Gastrocnemius medialis (tissue), 4 donors: ENCODE measurements around the gene FBRSL1. TPM values are rescaled to one million over a fixed set of nuclear protein-coding genes. Genes with fewer than 3 reads are reported as not detected.

Source experiments
- ATAC-seq, 2 donors: fragments of 150-250 bp; one replicate each; pipeline ENCODE4 v1.9.1; 2016
- DNase-seq, 2 donors: peaks; one replicate each; pipeline ENCODE4 v3.0.0-alpha.2; 2019
- H3K27ac ChIP-seq, 4 donors: fragments of 200-600 bp; sonication (generic); 1 replicate in 1 of 4; 2 replicates in 3 of 4; pipeline ENCODE4 v1.5.1; 2016 to 2018; ENCODE audit warnings: mild to moderate bottlenecking in 2 of 4, moderate library complexity in 1 of 4
- H3K27me3 ChIP-seq, 3 donors: fragments of 200-600 bp; sonication (generic) in 2 of 3; 1 replicate in 1 of 3; 2 replicates in 2 of 3; pipeline versions ENCODE4 v1.5.1 to v1.6.0; 2016 to 2019; ENCODE audit warnings: mild to moderate bottlenecking in 1 of 3, moderate library complexity in 1 of 3
- H3K36me3 ChIP-seq, 2 donors: fragments of 200-600 bp; sonication (generic) in 1 of 2; one replicate each; pipeline ENCODE4 v1.5.1; 2017 to 2018
- H3K4me1 ChIP-seq, 2 donors: fragments of 200-600 bp; sonication (generic) in 1 of 2; one replicate each; pipeline ENCODE4 v1.5.1; 2016 to 2017; ENCODE audit warnings: mild to moderate bottlenecking in 2 of 2
- H3K4me3 ChIP-seq, 4 donors: fragments of 200-600 bp; sonication (generic) in 3 of 4; 1 replicate in 1 of 4; 2 replicates in 3 of 4; pipeline ENCODE4 v1.5.1; 2016 to 2019; ENCODE audit warnings: mild to moderate bottlenecking in 2 of 4
- H3K9me3 ChIP-seq, 3 donors: fragments of 200-600 bp; sonication (generic) in 2 of 3; 1 replicate in 1 of 3; 2 replicates in 2 of 3; pipeline ENCODE4 v1.5.1; 2016 to 2019
- CTCF ChIP-seq, 5 experiments: fragments of 450-650 bp in 3 of 5; fragments of 200-600 bp in 2 of 5; sonication (generic) in 2 of 5; IDR thresholded peaks in 4 of 5; conservative IDR thresholded peaks in 1 of 5; 1 replicate in 4 of 5; 2 replicates in 1 of 5; pipeline ENCODE4 v1.5.1; 2016 to 2019; ENCODE audit warnings: antibody characterized with exemption in 5 of 5, mild to moderate bottlenecking in 3 of 5, moderate library complexity in 3 of 5
- POLR2A ChIP-seq, 2 donors: fragments of 450-650 bp; IDR thresholded peaks; one replicate each; pipeline ENCODE4 v1.6.1; 2017; ENCODE audit warnings: antibody characterized with exemption in 2 of 2, mild to moderate bottlenecking in 2 of 2, moderate library complexity in 2 of 2
- in situ Hi-C, 4 donors: fragments of 200-750 bp; cut with MboI; loops; one replicate each; pipeline versions ENCODE4 v1.15.0 to v1.8.0; 2017; ENCODE audit warnings: low sequenced_read_pairs in 4 of 4
- intact Hi-C: fragments of 100-400 bp; cut with DNase I; formaldehyde crosslinking; loops from one replicate; pipeline ENCODE4 v1.15.1; 2023; ENCODE audit warnings: low total_unique reads
- total RNA-seq, 4 donors: library from RNA; depleted of rRNA; stranded (reverse); fragments of >200 nt; gene quantifications; one replicate each; pipeline versions ENCODE4 v1.1.0 to v1.2.3, GENCODE V29; 2016

The FBRSL1 gene
- total RNA-seq, 4 donors from 2014 or later = 8.4 to 29.4 (median 22.8) TPM

- no peak for DNase-seq
- ATAC-seq = no peak
- H3K27me3 ChIP-seq = no peaks in the 10 kb centered on the region
- TF ChIP-seq CTCF (IDR thresholded peaks at IDR 0.05 in 4 of 5, conservative IDR thresholded peaks at IDR 0.05 in 1 of 5) (no peak), POLR2A (IDR thresholded peaks at IDR 0.05) (no peak)
- H3K36me3 ChIP-seq = no peaks in the 10 kb centered on the region
- no peaks in the 10 kb centered on the region for H3K4me1 ChIP-seq
- intact Hi-C loops (no loop called here), in situ Hi-C loops (loop anchor here in 2 of 4 donors (10.0 to 25.0 kb wide), 2 partner anchors 112 to 125 kb away; no protein-coding TSS in a partner anchor)
- no peak overlapping the region for H3K27ac ChIP-seq
- no peak overlapping the region for H3K4me3 ChIP-seq
- no peaks in the 10 kb centered on the region for H3K9me3 ChIP-seq
These were observed 47.1 kb downstream of the FBRSL1 start for GRCh38 chr12:132537049-132537448.

- Histone ChIP-seq H3K36me3 (no peaks in the 10 kb centered on the region), H3K4me3 (no peak overlapping the region), H3K27me3 (no peaks in the 10 kb centered on the region), H3K4me1 (no peaks in the 10 kb centered on the region), H3K27ac (no peak overlapping the region), H3K9me3 (no peaks in the 10 kb centered on the region)
- intact Hi-C loops = no loop called here
- TF ChIP-seq POLR2A (IDR thresholded peaks at IDR 0.05) (no peak), CTCF (IDR thresholded peaks at IDR 0.05 in 4 of 5, conservative IDR thresholded peaks at IDR 0.05 in 1 of 5) (no peak)
- ATAC-seq (no peak), DNase-seq (no peak)
- in situ Hi-C loops = loop anchor here in 2 of 4 donors (10.0 to 25.0 kb wide), 2 partner anchors 113 to 126 kb away; no protein-coding TSS in a partner anchor
These were observed 48.1 kb downstream of the FBRSL1 start for GRCh38 chr12:132537836-132538662.

- no peaks in the 10 kb centered on the region for H3K36me3 ChIP-seq
- no peaks in the 10 kb centered on the region for H3K4me1 ChIP-seq
- ATAC-seq (no peak), DNase-seq (no peak)
- no peak overlapping the region for H3K4me3 ChIP-seq
- intact Hi-C loops (no loop called here), in situ Hi-C loops (loop anchor here in 2 of 4 donors (10.0 to 25.0 kb wide), 2 partner anchors 114 to 126 kb away; no protein-coding TSS in a partner anchor)
- no peaks in the 10 kb centered on the region for H3K27me3 ChIP-seq
- no peaks in the 10 kb centered on the region for H3K9me3 ChIP-seq
- no peak overlapping the region for H3K27ac ChIP-seq
- TF ChIP-seq POLR2A (IDR thresholded peaks at IDR 0.05) (no peak), CTCF (IDR thresholded peaks at IDR 0.05 in 4 of 5, conservative IDR thresholded peaks at IDR 0.05 in 1 of 5) (no peak)
These were observed 48.7 kb downstream of the FBRSL1 start for GRCh38 chr12:132538663-132538990.

GRCh38 chr12:132539016-132539773, 49.2 kb downstream of the FBRSL1 start:
- no peak for TF ChIP-seq CTCF (IDR thresholded peaks at IDR 0.05 in 4 of 5, conservative IDR thresholded peaks at IDR 0.05 in 1 of 5)
- TF ChIP-seq POLR2A (IDR thresholded peaks at IDR 0.05) = no peak
- no peak overlapping the region for H3K27ac ChIP-seq
- intact Hi-C loops = no loop called here

More at GRCh38 chr12:132539016-132539773, 49.2 kb downstream of the FBRSL1 start:
- Histone ChIP-seq H3K4me3 (no peak overlapping the region), H3K36me3 (no peaks in the 10 kb centered on the region), H3K4me1 (no peaks in the 10 kb centered on the region), H3K27me3 (no peaks in the 10 kb centered on the region), H3K9me3 (no peaks in the 10 kb centered on the region)
- ATAC-seq (no peak), DNase-seq (no peak)
- in situ Hi-C loops = loop anchor here in 2 of 4 donors (10.0 to 25.0 kb wide), 2 partner anchors 114 to 127 kb away; no protein-coding TSS in a partner anchor
